Tibial nerve (tissue), 4 donors: ENCODE measurements around the gene SHISAL1.
"Not testable (repeated sequence)": the region's sequence is repeated elsewhere in the genome, so short reads cannot be mapped to it uniquely, and the experiment has no call there.

Experiments used
- CTCF ChIP-seq, 5 experiments: fragments of 200-600 bp in 3 of 5; fragments of 450-650 bp in 2 of 5; sonication (generic) in 3 of 5; IDR thresholded peaks; one replicate each; pipeline ENCODE4 v1.5.1; 2016 to 2019; ENCODE audit warnings: antibody characterized with exemption in 5 of 5, mild to moderate bottlenecking in 3 of 5, moderate library complexity in 2 of 5
- EP300 ChIP-seq, 2 donors: sonication (generic); formaldehyde crosslinking; IDR thresholded peaks; one replicate each; pipeline ENCODE4 v1.6.1; 2017; ENCODE audit warnings: antibody characterized with exemption in 2 of 2, mild to moderate bottlenecking in 1 of 2
- POLR2A ChIP-seq, 2 donors: fragments of 450-650 bp; IDR thresholded peaks; one replicate each; pipeline ENCODE4 v1.6.1; 2017; ENCODE audit warnings: antibody characterized with exemption in 2 of 2, mild to moderate bottlenecking in 2 of 2, moderate library complexity in 2 of 2

GRCh38 chr22:44302363-44302762, 10.4 kb downstream of the SHISAL1 start:
- not testable (repeated sequence) for TF ChIP-seq CTCF, EP300, POLR2A (IDR thresholded peaks at IDR 0.05)
